Gastrocnemius medialis (tissue), 4 donors: ENCODE results near the gene RMND1. TPM values are rescaled to one million over a fixed set of nuclear protein-coding genes. Genes with fewer than 3 reads are reported as not detected.
A peak's percentile ranks its signal among the peaks of the same experiment; 100 is the strongest.

Experiments used
- ATAC-seq, 2 donors: fragments of 150-250 bp; one replicate each; pipeline ENCODE4 v1.9.1; 2016
- DNase-seq, 2 donors: peaks; one replicate each; pipeline ENCODE4 v3.0.0-alpha.2; 2019
- H3K27ac ChIP-seq, 4 donors: fragments of 200-600 bp; sonication (generic); 1 replicate in 1 of 4; 2 replicates in 3 of 4; pipeline ENCODE4 v1.5.1; 2016 to 2018; ENCODE audit warnings: mild to moderate bottlenecking in 2 of 4, moderate library complexity in 1 of 4
- H3K27me3 ChIP-seq, 3 donors: fragments of 200-600 bp; sonication (generic) in 2 of 3; 1 replicate in 1 of 3; 2 replicates in 2 of 3; pipeline versions ENCODE4 v1.5.1 to v1.6.0; 2016 to 2019; ENCODE audit warnings: mild to moderate bottlenecking in 1 of 3, moderate library complexity in 1 of 3
- H3K36me3 ChIP-seq, 2 donors: fragments of 200-600 bp; sonication (generic) in 1 of 2; one replicate each; pipeline ENCODE4 v1.5.1; 2017 to 2018
- H3K4me1 ChIP-seq, 2 donors: fragments of 200-600 bp; sonication (generic) in 1 of 2; one replicate each; pipeline ENCODE4 v1.5.1; 2016 to 2017; ENCODE audit warnings: mild to moderate bottlenecking in 2 of 2
- H3K4me3 ChIP-seq, 4 donors: fragments of 200-600 bp; sonication (generic) in 3 of 4; 1 replicate in 1 of 4; 2 replicates in 3 of 4; pipeline ENCODE4 v1.5.1; 2016 to 2019; ENCODE audit warnings: mild to moderate bottlenecking in 2 of 4
- H3K9me3 ChIP-seq, 3 donors: fragments of 200-600 bp; sonication (generic) in 2 of 3; 1 replicate in 1 of 3; 2 replicates in 2 of 3; pipeline ENCODE4 v1.5.1; 2016 to 2019
- POLR2A ChIP-seq, 2 donors: fragments of 450-650 bp; IDR thresholded peaks; one replicate each; pipeline ENCODE4 v1.6.1; 2017; ENCODE audit warnings: antibody characterized with exemption in 2 of 2, mild to moderate bottlenecking in 2 of 2, moderate library complexity in 2 of 2
- in situ Hi-C, 4 donors: fragments of 200-750 bp; cut with MboI; loops; one replicate each; pipeline versions ENCODE4 v1.15.0 to v1.8.0; 2017; ENCODE audit warnings: low sequenced_read_pairs in 4 of 4
- intact Hi-C: fragments of 100-400 bp; cut with DNase I; formaldehyde crosslinking; loops from one replicate; pipeline ENCODE4 v1.15.1; 2023; ENCODE audit warnings: low total_unique reads
- total RNA-seq, 4 donors: library from RNA; depleted of rRNA; stranded (reverse); fragments of >200 nt; gene quantifications; one replicate each; pipeline versions ENCODE4 v1.1.0 to v1.2.3, GENCODE V29; 2016
- TF ChIP-seq, protein P1 (sequence below), 5 experiments: fragments of 450-650 bp in 3 of 5; fragments of 200-600 bp in 2 of 5; sonication (generic) in 2 of 5; IDR thresholded peaks in 4 of 5; conservative IDR thresholded peaks in 1 of 5; 1 replicate in 4 of 5; 2 replicates in 1 of 5; pipeline ENCODE4 v1.5.1; 2016 to 2019; ENCODE audit warnings: antibody characterized with exemption in 5 of 5, mild to moderate bottlenecking in 3 of 5, moderate library complexity in 3 of 5

Gene RMND1
- total RNA-seq, 4 donors from 2014 or later = 6.4 to 9.6 (median 8.4) TPM

GRCh38 chr6:151440498-151440897 lies 11.4 kb downstream of the RMND1 start:
- TF ChIP-seq, protein P1, sequence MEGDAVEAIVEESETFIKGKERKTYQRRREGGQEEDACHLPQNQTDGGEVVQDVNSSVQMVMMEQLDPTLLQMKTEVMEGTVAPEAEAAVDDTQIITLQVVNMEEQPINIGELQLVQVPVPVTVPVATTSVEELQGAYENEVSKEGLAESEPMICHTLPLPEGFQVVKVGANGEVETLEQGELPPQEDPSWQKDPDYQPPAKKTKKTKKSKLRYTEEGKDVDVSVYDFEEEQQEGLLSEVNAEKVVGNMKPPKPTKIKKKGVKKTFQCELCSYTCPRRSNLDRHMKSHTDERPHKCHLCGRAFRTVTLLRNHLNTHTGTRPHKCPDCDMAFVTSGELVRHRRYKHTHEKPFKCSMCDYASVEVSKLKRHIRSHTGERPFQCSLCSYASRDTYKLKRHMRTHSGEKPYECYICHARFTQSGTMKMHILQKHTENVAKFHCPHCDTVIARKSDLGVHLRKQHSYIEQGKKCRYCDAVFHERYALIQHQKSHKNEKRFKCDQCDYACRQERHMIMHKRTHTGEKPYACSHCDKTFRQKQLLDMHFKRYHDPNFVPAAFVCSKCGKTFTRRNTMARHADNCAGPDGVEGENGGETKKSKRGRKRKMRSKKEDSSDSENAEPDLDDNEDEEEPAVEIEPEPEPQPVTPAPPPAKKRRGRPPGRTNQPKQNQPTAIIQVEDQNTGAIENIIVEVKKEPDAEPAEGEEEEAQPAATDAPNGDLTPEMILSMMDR (IDR thresholded peaks at IDR 0.05 in 4 of 5, conservative IDR thresholded peaks at IDR 0.05 in 1 of 5) = no peak
- no peak for TF ChIP-seq POLR2A (IDR thresholded peaks at IDR 0.05)
- no peak overlapping the region for H3K4me3 ChIP-seq

DNA sequence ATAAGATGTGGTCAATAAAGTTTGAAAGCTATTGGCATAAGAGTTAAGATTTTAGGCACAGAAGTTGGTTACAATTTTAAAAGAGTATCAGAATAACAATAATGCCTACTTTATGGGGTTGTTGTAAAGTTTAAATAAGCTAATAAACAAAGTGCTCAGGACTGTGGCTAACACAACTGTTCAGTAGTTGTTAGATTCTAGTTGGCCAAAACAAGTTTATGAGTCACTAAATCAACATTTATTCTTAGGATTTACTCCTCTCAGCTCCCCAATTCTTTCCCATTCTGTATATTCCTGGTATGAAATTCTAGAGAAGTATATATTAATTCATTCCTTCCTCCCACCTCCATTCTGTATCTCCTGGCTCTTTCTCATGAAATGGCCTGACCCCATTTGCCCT lies 14.5 kb downstream of the RMND1 start:
- TF ChIP-seq, protein P1 (IDR thresholded peaks at IDR 0.05 in 4 of 5, conservative IDR thresholded peaks at IDR 0.05 in 1 of 5) = no peak
- no peak for TF ChIP-seq POLR2A (IDR thresholded peaks at IDR 0.05)
- H3K27ac ChIP-seq = no peak overlapping the region

More at GRCh38 chr6:151440498-151440897, 11.4 kb downstream of the RMND1 start:
- Histone ChIP-seq H3K27ac (peak overlapping the region in 1 of 4 donors; percentile 1), H3K36me3 (no peaks in the 10 kb centered on the region), H3K27me3 (no peaks in the 10 kb centered on the region), H3K9me3 (no peaks in the 10 kb centered on the region), H3K4me1 (peaks cover 9 to 37% of the 10 kb centered on the region in 2 donors)
- no peak for ATAC-seq
- in situ Hi-C loops (loop anchor here in 3 of 4 donors (10.0 to 25.0 kb wide), 3 partner anchors 46 to 1547 kb away; partner anchors contain the start of genes FBXO5 (in 1 of the 3) and ZBTB2 (in 1 of the 3)), intact Hi-C loops (no loop called here)
- no peak for DNase-seq

GRCh38 chr6:151436802-151437201 lies 15.1 kb downstream of the RMND1 start:
- Histone ChIP-seq H3K4me3 (no peak overlapping the region), H3K36me3 (no peaks in the 10 kb centered on the region), H3K27ac (no peak overlapping the region), H3K9me3 (no peaks in the 10 kb centered on the region), H3K4me1 (peaks cover 0 to 21% of the 10 kb centered on the region in 2 donors), H3K27me3 (no peaks in the 10 kb centered on the region)
- intact Hi-C loops (no loop called here), in situ Hi-C loops (loop anchor here in 2 of 4 donors (25.0 kb wide), 2 partner anchors 825 to 1550 kb away; partner anchors contain the start of gene FBXO5 (in 1 of the 2))
- ATAC-seq = no peak
- DNase-seq = no peak
- TF ChIP-seq, protein P1 (IDR thresholded peaks at IDR 0.05 in 4 of 5, conservative IDR thresholded peaks at IDR 0.05 in 1 of 5) = no peak

More for the DNA sequence above, 14.5 kb downstream of the RMND1 start:
- in situ Hi-C loops = loop anchor here in 2 of 4 donors (25.0 kb wide), 2 partner anchors 825 to 1550 kb away; partner anchors contain the start of gene FBXO5 (in 1 of the 2)
- intact Hi-C loops = no loop called here
- H3K4me3 ChIP-seq = no peak overlapping the region
- no peaks in the 10 kb centered on the region for H3K9me3 ChIP-seq
- no peaks in the 10 kb centered on the region for H3K27me3 ChIP-seq
- ATAC-seq = no peak
- no peaks in the 10 kb centered on the region for H3K36me3 ChIP-seq
- DNase-seq = no peak
- H3K4me1 ChIP-seq = peaks cover 0 to 22% of the 10 kb centered on the region in 2 donors

DNA sequence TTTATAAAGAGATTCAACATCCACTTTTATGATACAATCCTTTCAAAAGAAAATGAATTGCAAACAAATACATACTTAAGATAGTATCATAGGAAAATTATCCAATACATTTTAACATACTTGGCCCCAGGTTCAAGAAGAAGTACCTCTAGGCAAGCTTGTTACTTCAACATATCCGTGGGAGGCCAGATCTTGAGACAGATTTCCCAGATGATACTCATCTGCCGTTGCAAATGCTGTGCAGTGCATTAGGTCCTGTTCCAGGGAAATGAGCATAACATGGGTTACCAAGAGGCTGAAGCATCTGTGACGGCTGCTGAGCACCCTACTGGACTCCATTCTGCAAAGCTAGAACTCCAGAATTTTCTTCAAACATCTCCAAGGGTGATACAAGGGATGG lies 15.6 kb downstream of the RMND1 start:
- TF ChIP-seq, protein P1 (IDR thresholded peaks at IDR 0.05 in 4 of 5, conservative IDR thresholded peaks at IDR 0.05 in 1 of 5) = no peak
- no peak for ATAC-seq
- H3K36me3 ChIP-seq = no peaks in the 10 kb centered on the region
- in situ Hi-C loops (loop anchor here in 2 of 4 donors (25.0 kb wide), 2 partner anchors 826 to 1551 kb away; partner anchors contain the start of gene FBXO5 (in 1 of the 2)), intact Hi-C loops (no loop called here)
- H3K9me3 ChIP-seq = no peaks in the 10 kb centered on the region
- H3K4me3 ChIP-seq = no peak overlapping the region
- H3K4me1 ChIP-seq = peaks cover 0 to 17% of the 10 kb centered on the region in 2 donors
- H3K27me3 ChIP-seq = no peaks in the 10 kb centered on the region
- DNase-seq = no peak
- H3K27ac ChIP-seq = no peak overlapping the region
